Measurements from ENCODE around the gene ERRFI1.

Gene ERRFI1

GRCh38 chr1:8018492-8019228 lies 7.4 kb downstream of the ERRFI1 start:
- DNase-seq, result no peak

- no peak for DNase-seq
These were observed 8.5 kb downstream of the ERRFI1 start for GRCh38 chr1:8017495-8018197.

GRCh38 chr1:8016895-8017241 lies 9.2 kb downstream of the ERRFI1 start:
- no peak for DNase-seq

- DNase-seq, result peak; percentile 34
These were observed 9.8 kb downstream of the ERRFI1 start for GRCh38 chr1:8016210-8016894.

GRCh38 chr1:8015809-8016165 lies 10.3 kb downstream of the ERRFI1 start:
- DNase-seq, result no peak

- DNase-seq, result peak; percentile 86
These were observed 10.9 kb downstream of the ERRFI1 start for GRCh38 chr1:8015036-8015808.

GRCh38 chr1:8014381-8014988 lies 11.6 kb downstream of the ERRFI1 start:
- DNase-seq, result no peak

GRCh38 chr1:8013800-8014199 lies 12.3 kb downstream of the ERRFI1 start:
- no peak for DNase-seq

GRCh38 chr1:8013399-8013798 lies 12.7 kb downstream of the ERRFI1 start:
- no peak for DNase-seq

GRCh38 chr1:8012955-8013354 lies 13.2 kb downstream of the ERRFI1 start:
- DNase-seq, result no peak

- DNase-seq, result no peak
These were observed 13.9 kb downstream of the ERRFI1 start for GRCh38 chr1:8011923-8012858.

- no peak for DNase-seq
These were observed 15.1 kb downstream of the ERRFI1 start for GRCh38 chr1:8011016-8011415.

- no peak for DNase-seq
These were observed 15.9 kb downstream of the ERRFI1 start for GRCh38 chr1:8010080-8010664.

GRCh38 chr1:8009043-8010002 lies 16.8 kb downstream of the ERRFI1 start:
- no peak for DNase-seq

GRCh38 chr1:8006037-8006963 lies 19.8 kb downstream of the ERRFI1 start:
- DNase-seq, result peak; percentile 86

GRCh38 chr1:8004803-8005573 lies 21.1 kb downstream of the ERRFI1 start:
- DNase-seq, result peak; percentile 21

GRCh38 chr1:8004113-8004802 lies 21.9 kb downstream of the ERRFI1 start:
- no peak for DNase-seq
